ENCODE results near the gene ZNF501.

ZNF501 gene

DNA sequence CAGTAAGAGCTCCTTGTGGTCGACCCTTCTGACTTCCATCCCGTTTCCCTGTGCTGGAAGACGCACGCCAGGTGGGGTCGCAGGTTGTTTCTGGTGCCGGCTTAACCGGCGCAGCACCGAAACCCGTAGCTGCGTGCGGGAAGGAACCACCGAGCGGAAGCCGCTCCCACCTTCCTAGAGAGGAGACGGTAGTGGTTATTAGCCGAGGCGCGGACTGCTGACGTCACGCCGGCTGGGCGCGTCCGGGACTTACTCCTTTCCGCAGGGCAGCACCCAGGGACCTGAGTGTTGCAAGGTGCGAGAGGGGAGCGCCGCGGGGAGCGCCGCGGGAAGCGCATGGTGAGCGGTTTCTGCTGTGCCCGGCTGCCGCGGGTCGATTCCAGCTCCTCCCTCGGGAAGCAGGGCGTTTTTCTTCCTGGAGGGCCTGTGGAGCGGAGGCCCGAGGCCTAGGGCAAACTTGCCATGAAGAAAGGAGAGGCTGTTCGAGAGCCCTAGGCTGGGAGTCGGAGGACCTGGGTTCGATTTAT lies at the start of gene ZNF501:
Gene ZNF501, plus strand, starts transcription at position 252 of the 527 bp plus-strand sequence. CDS start 4,787 bp downstream, outside the sequence.
- DNase-seq, result peak; percentile 92

DNA sequence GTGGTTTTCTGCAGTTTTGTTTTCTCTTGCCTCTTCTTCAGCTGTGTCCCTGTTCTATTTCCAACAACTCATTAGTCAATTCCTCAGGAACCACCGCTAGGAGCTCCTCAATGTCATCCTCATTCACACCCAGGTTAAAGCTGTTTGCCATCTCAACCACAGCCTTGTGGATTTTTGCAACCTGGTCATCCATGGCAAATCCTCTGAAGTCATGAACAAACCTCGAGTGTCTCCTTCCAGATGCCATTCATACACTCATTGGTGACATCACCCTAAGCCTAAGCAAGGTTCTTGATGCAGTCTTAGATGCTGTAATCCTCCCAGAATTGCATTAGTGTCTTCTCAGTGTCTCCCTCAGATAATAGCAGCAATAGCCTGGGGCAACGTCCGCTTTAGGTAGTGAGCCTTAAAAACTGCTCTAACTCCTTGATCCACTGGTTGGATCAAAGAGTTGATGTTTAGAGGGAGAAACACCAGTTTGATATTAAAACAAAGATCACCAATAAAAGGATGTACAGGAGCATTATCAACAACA lies 48.4 kb upstream of the ZNF501 start:
- DNase-seq, result peak; percentile 0

DNA sequence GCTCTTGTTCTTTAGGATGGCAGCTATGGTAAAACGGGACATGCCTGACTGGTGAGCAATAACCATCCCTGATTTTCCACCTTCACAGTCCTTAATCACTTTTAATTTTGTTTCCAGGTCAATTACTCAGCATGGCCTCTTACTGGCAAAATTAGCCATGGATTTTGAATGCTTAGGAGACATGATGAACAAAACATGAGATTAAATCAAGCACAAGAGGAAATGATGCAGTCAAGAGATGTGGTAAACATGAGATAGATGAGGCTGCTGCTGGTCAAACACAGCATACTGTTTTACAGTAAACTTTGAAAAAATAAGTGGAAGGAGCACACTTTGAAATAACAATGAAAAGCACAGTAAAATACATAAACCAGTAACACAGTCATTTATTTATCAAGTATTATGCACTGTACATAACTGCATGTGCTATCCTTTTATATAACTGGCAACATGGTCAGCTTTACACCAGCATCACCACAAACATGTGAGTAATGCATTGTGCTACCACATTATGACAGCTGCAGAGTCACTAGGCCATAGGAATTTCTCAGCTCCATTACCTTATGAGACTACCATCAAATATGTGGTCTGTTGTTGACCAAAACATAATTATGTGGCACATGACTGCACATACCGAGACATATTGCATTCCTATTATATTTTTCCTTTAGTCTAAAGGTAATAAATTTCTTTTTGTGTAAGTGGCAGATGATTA lies 47.1 kb upstream of the ZNF501 start:
- no peak for DNase-seq

DNA sequence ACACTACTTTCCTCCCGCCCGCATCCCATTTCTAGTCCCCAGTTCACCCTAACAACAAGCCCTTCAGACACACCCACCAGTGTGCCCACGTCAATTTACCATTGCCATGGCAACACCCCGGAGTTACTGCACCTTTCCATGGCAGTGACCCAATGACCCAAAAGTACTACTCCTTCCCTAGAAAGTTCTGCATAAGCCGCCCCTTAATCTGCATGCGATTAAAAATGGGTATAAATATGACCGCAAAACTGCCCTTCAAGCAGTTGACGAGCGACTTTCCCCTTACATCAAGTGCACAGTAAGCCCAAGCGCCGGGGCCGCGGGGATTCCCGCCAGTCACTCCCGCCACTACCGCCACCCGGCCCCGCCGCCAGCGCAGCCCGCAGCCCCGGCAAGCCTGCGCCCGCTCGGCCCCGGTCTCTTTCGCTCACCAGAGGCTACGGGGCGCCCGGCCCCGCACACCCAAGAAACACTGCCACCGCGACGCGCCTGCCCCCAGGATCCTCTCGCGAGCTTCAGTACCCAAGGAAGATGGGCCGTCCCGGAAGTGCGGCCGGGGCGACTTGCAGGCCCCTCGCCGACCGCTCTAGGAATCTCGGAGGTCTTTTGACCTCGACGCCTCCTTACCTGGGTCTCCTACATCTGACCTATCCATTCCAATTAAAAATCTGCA lies 44.2 kb upstream of the ZNF501 start:
- peak; percentile 88 for DNase-seq

DNA sequence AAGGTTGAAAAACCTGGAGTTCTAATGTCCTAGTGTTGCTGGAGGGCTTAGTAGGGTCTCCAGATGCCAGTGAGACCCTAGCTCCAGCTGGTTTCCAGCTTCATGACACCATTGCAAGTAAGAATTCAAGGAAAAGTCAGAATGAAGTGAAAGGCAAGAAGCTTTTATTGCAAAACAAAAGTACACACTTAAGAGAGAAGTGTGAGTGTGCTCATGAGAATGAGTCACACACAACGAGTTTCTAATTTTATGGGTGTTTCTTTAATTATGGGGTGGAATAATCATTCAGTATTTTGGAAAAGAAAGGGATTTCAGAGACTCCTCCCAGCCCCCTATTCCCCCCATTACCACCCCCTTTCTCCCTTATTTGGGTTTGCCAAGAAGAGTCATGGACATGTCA lies 41.5 kb upstream of the ZNF501 start:
- DNase-seq, result no peak

DNA sequence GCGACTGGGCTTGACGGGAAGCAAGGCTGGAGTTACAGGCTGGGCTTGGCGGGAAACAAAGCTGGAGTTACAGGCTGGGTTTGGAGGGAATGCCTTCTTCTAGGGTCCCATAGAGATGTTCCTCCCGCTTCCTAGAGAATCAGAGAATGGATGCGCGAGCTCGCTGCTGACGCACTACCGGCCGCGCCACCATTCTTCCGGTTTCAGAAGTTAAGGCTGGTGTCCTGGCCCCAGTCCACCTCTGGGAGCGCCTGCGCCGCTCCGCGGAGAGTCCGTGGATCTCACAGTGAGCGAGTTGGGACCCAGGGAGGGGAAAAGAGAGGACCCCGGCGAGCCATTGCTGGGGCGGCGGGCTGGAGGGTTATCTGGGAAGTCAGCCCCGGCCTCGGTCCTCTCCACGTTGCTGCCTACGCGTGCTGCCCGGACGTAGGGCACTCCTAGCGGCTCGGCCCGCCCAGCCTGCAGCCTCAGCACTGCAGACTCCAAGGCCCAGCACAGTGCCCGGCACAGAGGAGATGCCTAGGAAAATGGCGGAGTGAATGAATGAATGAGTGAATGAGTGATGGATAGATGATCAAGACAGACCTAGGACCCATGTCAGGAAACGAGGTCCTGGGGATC lies 16.9 kb upstream of the ZNF501 start, which contains the start of gene ZNF502:
Gene ZNF502, plus strand, starts transcription at position 206 of the 621 bp plus-strand sequence. CDS start 7,602 bp downstream, outside the sequence.
- peak; percentile 74 for DNase-seq

DNA sequence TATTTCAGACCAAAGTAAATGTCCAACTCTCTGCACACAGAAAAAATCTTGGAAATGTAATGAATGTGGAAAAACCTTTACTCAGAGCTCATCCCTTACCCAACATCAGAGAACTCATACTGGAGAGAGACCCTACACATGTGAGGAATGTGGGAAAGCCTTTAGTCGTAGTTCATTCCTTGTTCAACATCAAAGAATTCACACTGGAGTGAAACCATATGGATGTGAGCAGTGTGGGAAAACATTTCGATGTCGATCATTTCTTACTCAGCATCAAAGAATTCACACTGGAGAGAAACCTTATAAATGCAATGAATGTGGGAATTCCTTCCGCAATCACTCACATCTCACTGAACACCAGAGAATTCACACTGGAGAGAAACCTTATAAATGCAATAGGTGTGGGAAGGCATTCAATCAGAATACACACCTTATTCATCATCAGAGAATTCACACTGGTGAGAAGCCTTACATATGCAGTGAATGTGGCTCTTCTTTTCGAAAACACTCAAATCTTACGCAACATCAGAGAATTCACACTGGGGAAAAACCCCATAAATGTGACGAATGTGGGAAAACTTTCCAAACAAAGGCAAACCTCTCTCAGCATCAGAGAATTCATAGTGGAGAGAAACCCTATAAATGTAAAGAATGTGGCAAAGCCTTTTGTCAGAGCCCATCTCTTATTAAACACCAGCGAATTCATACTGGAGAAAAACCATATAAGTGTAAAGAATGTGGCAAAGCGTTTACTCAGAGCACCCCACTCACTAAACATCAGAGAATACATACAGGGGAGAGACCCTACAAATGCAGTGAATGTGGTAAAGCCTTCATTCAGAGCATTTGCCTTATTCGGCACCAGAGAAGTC lies 8.0 kb upstream of the ZNF501 start:
- DNase-seq, result no peak

DNA sequence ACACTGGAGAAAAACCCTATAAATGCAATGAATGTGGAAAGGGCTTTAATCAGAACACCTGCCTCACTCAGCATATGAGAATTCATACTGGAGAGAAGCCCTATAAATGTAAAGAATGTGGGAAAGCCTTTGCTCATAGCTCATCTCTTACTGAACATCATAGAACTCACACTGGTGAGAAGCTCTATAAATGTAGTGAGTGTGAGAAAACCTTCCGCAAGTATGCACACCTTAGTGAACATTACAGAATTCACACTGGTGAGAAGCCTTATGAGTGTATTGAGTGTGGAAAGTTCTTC lies 7.4 kb upstream of the ZNF501 start:
- DNase-seq, result no peak

DNA sequence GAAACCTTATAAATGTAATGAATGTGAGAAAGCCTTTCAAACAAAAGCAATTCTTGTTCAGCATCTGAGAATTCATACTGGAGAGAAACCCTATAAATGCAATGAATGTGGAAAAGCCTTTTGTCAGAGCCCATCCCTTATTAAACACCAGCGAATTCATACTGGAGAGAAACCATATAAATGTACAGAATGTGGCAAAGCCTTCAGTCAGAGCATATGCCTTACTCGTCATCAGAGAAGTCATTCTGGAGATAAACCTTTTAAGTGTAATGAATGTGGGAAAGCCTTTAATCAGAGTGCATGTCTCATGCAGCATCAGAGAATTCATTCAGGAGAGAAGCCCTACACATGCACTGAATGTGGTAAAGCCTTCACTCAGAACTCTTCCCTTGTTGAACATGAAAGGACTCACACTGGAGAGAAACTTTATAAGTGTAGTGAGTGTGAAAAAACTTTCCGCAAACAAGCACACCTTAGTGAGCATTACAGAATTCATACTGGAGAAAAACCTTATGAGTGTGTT lies 5.3 kb downstream of the ZNF501 start:
- no peak for DNase-seq

DNA sequence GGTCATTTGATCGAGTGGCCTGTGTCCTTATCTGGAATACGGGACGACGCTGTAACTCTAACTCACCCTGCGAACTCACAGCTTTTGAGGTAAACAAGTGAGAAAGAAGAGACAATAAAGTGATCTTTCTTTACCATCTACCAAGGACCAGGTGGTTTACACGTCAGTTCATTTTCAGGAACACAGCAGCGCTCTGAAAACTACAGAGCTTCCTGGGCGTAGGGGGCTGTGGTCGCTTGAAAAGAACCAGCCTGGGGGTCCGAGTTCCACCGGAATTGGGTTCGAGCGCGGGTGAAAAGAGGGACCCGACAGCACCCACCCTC lies 31.6 kb downstream of the ZNF501 start:
- DNase-seq, result peak; percentile 4

DNA sequence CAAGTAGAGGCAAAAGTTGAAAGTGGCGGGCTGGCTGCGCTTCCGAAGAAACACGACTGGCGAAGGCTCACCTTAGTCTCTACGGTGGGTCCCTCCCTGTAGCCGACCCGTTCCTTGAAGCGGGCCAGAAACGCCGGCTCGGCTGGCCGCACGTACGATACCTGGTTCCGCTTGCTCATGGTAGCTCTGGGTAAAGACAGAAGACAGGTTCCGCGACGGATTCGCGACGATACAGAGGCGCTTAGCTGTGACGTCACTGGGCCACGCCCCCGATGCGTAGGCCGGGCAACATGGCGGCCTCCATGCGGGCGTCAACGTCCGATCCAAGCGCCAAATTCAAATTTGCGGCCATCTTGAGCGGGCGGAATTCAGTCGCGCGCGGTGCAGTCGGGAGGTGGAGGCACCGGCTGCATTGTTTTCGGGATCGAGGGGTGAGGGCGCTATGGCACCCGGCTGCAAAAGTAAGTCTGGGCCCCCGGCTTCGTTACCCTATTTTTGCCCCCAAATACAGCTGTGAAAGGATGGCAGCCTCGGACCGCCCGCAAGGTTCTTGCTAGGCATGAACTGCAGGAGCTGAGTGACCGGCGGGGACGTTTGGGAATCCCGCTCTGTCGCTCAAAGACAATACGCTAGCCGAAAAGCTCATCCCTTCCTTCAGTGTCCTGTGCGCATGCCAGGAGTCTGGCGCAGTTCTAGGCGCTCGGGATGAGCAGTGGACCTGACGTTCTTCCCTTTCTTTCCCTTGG lies 32.2 kb downstream of the ZNF501 start, which contains the start of the genes KIAA1143 and KIF15:
Gene KIAA1143, minus strand, starts transcription at position 196 of the 746 bp plus-strand sequence. Its CDS starts 17 bp downstream, at position 179.
Gene KIF15, plus strand, starts transcription at position 371 of the 746 bp plus-strand sequence. Its CDS starts 72 bp downstream, at position 443.
- peak; percentile 95 for DNase-seq

DNA sequence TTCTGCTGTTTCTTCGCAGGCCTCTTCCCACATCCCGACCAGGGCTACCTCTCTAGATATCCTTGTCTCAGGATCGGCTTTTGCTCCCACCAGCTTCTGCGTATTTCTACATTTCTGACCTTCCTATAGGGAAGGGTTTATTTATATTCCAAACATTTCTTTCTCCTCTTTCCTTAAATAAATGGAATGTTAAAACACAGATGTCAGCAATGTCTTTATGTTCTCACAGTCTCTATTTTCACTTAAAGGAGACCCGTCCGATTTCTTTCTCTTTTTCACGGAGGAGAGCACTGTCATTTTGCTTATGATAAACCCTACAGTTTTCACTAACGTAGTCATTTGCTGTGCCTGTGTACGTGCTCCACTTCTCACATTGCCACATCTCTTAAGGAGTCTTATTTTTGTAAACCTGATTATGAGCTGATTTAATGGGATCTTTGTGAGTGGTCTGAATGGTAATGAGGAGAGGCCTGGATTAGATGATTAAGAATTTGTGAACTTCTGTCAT lies 32.8 kb downstream of the ZNF501 start:
- DNase-seq, result peak; percentile 50

DNA sequence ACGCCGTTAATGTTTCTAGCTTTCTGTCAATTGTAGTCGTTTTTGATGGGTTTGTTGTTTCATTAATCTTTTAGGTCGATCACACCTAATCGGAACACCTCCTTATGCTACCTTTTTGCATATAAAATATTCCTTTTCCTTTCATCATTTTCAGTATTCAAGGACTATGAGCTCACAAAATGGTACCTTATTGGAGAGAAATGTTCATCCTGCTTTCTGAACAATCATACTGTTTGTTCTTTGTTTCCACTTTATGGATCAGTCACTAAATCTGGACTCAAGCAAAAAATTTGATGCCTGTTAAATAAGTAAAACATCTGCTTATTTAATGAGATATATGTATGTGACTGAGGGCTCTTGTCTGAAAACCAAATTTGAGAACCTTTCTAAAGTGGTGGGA lies 33.3 kb downstream of the ZNF501 start:
- DNase-seq, result no peak

DNA sequence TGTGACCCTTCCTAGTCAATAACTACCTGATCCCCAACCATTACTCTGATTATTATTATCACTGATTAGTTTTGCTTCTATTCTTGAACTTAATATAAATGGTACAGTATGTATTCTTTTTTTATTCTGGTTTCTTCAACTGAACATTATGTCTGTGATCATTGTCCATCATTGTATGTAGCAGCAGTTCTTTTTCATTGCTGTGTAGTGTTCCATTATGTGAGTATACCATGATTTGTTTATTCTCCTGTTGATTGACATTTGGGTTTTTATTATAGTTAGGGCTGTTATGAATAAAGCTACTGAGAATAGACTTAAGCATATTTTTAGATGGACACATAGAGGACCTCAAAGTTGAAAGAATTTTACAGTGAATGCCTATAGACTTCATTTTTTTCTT lies 34.8 kb downstream of the ZNF501 start:
- DNase-seq, result no peak

DNA sequence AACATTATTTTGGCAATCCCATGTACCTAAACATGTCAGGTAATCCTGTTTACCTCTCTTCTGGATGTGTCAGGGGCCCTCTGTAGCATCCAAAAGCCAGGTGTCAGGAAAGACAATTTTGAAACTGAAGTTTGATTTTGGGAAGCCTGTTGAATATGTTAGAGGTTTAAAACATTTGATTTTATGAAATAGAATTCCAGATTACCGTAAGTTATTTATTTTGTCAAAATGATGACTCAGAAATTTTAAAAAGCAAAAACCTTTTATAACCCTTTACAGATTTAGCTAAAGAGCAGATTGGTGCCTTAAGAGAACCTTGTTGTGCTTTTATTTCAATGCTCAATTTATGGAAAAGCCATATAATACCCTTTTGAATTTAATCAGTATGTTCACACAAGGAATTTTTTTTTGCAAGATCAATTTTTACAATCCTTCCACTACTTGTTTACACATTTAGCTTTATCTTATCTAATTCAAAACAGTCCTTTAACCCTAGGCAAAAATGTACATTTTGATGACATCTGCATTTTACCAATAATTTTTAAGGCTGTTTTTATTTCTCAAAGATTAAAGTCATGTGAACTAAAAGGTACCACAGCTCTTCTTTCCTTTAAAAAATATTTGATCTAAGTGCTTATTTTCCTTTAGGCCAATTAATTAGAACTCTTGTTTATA lies 42.1 kb downstream of the ZNF501 start:
- DNase-seq, result no peak

DNA sequence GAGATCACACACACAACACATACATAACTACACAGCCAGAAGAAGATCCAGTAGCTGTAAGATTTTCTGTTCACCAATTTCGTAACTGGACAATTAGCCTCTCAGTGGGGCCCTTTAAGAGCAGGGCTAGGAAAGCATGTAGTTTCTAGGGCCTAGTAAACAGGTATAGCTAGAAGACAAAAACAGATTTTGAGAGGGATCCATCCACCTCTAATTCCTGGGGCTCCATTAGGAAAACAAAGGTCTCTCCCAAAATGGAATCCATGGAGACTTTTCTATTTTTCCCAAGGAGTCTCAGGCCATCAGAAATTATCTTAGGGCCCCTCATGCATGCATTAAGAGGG lies 42.6 kb downstream of the ZNF501 start:
- no peak for DNase-seq

DNA sequence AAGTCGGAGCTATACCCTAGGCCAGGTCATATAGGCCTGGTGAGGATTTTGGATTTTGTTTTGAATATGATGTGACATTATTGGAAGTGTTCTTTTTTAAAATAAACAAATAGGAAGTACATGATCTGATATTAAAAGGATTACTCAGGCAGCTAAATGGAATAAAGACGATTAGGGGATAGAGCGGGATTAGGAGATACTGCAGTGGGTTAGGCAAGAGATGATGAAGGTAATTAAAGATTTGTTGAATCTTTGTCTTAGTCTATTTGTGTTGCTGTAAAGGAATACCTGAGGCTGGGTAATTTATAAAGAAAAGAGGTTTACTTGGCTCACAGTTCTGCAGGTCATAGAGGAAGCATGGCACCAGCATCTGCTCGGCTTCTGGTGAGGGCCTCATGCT lies 53.5 kb downstream of the ZNF501 start:
- DNase-seq, result peak; percentile 73

Data from NCI-H82 (cell line).